Hindlimb muscle (tissue), 1 donor: ENCODE measurements around the gene SIX2. TPM values are rescaled to one million over a fixed set of nuclear protein-coding genes. Genes with fewer than 3 reads are reported as not detected.
A peak's percentile ranks its signal among the peaks of the same experiment; 100 is the strongest.

Experiments
- DNase-seq: peaks from one replicate; pipeline ENCODE4 v3.0.0-alpha.2; 2013
- polyA plus RNA-seq: library from polyadenylated mRNA; unstranded; fragments of 120-200 nt; gene quantifications from one replicate; pipeline ENCODE4 v1.2.1, GENCODE V29; 2013; ENCODE audit not compliant: insufficient read length

SIX2 gene
- polyA plus RNA-seq, 1 donor = 7.2 TPM

DNA sequence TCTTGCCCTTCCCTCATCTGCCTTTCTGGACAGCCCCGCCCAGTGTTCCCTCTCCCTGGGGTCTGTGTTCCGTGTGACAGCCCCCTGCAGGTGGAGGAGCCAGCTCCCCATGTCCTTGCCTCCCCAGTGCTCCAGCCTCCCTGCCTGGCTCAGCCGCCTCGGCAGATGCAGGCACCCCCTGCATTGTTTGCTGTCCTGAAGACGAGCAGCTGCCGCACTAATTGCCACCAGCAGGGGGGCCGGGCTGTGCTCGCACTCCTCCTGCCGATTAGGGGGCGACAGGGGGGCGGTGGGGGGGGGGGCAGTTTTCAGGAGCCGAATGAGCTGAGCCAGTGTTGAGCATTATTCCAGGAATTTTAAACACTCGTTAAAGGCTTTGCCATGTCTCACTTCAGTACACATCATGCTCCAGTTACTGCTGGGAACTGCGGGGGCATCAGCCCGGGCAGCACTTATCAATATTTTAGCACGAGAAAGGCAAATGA is 44.5 kb downstream of the SIX2 start:
- no peak for DNase-seq

DNA sequence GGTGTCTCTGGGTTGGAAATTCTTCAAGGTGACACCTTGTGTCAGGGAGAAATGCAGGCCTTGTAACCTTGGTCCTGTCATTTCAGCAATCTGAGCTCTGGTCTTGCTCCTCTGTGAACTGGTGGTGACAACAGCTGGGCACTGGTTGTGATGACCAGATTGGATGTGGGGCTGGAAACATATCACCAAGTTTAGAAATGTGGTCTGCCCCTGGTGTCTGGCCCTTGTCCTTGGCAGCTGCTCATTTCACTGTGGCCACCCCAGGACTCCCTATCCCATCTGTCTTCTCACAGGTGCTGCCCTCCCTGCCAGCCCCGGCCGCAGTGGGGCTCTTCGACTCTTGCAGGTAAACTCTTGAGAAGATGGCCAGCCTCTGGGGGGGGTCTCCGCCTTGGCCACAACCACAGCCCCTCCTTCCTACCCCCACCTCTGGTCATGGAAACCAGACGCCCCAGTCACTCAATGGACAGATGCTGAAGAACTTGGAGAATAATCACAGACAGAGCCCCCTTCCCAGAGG is 47.0 kb downstream of the SIX2 start:
- DNase-seq = no peak

DNA sequence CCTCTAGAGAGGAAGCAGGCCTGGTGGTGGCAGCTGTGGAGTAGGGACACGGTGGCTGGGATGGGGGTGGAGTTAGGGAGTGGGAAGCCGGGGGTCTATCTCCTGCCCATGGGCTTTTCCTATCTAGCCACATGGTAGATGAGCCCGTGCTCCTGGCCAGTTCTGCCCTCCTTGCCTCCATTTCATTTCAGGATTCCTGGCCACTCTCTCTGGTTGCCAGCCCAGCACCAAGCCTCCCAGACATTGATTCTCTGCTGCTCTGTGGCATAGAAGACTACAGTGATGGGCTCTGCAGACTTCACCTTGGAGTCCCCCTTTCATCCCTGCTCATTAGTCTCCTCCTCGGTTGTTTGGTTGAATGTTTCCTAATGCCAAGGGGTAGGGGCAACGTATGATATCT is 48.4 kb downstream of the SIX2 start:
- DNase-seq = no peak

DNA sequence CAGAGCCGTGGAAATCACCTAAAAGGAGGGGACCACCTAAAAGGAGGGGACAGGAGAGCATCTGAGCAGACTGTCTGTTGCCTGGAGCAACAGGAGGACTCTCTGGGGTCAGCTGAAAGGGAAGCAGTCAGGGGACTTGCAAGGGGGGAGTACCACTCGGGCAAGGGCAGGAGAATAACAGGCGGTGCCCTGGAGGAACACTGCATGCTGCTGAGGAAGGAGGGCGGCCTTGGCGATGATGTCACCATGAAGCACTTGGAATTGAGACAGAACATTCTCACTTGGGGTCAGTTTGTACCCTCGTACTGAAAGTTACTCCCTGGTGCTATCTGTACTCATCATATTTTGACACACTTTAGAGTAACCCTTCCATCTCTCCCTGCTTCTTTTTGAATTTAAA is 49.4 kb downstream of the SIX2 start:
- DNase-seq = no peak

DNA sequence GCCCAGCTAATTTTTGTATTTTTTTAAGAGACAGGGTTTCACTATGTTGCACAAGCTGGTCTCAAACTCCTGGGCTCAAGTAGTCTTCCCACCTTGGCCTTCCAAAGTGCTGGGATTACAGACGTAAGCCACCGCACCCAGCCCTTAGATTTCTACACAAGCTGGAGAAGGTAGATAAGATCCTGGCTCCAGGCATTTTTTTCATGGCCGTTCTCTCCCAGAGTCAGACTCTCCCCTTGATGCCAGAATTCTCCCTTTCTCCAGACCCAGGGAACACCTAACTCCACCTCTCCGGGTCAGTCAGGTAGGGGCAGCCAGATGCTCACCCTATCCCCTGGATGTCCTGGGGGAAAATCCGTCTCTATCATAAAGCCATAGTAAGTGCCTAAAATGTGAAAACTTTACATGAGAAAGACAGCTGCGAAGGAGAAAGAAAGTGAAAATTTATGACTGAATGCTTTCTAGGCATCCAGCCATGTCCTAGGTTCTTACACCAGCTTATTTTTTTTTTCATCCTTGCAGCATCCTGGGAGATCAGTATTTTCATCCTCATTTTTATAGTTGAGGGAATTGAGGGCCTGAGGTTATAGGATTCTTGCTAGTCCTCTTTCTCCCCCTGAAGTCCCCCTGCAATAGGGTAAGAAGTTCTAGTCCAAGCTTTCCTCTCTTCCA is 51.5 kb downstream of the SIX2 start:
- DNase-seq = no peak

DNA sequence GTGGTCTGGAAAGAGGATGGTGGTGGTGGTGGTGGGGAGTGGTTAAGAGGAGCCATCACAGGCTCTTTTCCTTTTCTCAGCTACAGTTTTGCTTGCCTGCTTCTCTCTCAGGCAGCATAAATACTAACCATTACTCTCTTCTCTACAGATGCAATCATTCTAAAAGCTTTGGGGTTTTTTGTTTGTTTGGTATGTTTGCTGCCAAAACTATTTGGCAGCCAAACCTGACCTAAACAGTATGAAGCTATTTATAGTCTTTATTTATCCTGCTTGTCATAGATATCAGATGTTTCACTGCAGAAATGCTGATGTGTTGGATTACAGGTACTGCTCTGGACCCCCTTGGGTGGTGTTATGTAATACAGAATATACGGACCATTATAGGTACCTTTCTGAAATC is 52.4 kb downstream of the SIX2 start:
- peak; percentile 58 for DNase-seq

DNA sequence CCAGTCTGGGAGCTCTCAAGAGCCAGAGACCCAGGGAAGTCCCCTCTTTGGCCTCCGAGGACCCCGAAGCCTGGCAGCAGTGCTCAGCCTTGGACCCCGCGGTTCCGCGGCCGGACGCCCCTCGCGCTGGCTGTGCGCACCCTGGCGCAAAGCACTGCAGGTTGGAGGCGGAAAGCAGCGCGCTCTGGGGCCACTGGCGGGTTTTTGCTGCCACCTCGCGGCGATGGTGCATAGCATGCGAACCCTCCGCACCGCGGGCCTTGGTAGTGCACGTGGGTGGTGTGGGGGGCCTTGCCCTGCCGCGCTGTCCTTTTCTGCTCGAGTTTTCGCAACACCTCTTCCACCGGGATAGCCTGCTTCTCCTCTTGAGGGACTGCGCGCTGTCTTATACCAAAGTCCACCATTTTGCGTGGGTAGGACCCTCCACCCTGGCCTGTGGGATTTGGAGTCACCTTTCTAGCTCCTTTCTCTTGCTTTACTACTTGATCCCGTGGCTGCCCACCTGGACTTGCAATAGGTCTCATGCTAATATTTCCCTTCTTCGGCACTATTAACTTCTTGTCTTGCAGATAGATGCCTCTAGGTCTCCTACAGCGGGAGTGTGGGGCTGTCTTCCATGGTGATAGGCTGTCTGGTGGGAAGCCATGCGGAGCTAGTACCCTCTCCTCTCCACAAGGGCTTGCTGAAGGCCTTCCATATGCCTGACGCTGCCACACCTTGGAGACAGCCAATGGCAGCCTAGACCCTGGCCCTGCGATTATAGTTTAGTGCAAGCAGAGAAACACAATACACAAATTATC is 53.5 kb downstream of the SIX2 start:
- DNase-seq = peak; percentile 71

Other genes starting within 250 kb of the SIX2 start
- not detected for gene SIX3, start 67.8 kb downstream of the SIX2 start, polyA plus RNA-seq